ENCODE measurements around the gene LAMC1. TPM values are rescaled to one million over a fixed set of nuclear protein-coding genes. Genes with fewer than 3 reads are reported as not detected.
A peak's percentile ranks its signal among the peaks of the same experiment; 100 is the strongest.
"Not testable (repeated sequence)": the region's sequence is repeated elsewhere in the genome, so short reads cannot be mapped to it uniquely, and the experiment has no call there.

Gene LAMC1
- total RNA-seq, 4 donors from 2014 or later: 58.3 to 124 (median 77.6) TPM

DNA sequence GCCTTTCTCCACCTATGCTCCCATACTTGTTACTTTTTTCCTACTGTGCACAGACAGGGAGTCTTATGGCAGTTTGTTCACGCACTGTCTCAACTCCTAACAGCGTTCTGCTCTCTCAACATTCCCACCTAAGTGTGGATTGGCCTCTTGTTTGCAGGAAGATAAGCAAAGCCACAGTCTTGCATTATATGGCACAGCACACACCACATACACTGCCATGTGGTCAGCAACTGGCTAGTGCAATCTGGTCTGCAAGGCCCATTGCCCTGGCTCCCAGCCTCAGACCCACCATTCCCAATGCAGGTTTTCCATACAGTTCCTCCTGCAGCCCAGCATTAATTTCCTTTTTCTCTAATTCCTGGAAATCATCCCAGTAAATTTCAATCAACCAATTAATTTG is 124.5 kb downstream of the LAMC1 start:
- TF ChIP-seq POLR2A (IDR thresholded peaks at IDR 0.05) (no peak), EP300 (IDR thresholded peaks at IDR 0.05) (no peak), POLR2AphosphoS5 (IDR thresholded peaks at IDR 0.05) (no peak)
- TF ChIP-seq, protein P1, sequence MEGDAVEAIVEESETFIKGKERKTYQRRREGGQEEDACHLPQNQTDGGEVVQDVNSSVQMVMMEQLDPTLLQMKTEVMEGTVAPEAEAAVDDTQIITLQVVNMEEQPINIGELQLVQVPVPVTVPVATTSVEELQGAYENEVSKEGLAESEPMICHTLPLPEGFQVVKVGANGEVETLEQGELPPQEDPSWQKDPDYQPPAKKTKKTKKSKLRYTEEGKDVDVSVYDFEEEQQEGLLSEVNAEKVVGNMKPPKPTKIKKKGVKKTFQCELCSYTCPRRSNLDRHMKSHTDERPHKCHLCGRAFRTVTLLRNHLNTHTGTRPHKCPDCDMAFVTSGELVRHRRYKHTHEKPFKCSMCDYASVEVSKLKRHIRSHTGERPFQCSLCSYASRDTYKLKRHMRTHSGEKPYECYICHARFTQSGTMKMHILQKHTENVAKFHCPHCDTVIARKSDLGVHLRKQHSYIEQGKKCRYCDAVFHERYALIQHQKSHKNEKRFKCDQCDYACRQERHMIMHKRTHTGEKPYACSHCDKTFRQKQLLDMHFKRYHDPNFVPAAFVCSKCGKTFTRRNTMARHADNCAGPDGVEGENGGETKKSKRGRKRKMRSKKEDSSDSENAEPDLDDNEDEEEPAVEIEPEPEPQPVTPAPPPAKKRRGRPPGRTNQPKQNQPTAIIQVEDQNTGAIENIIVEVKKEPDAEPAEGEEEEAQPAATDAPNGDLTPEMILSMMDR (IDR thresholded peaks at IDR 0.05): no peak
- H3K4me1 ChIP-seq: peaks cover 7% of the 10 kb centered on the region

DNA sequence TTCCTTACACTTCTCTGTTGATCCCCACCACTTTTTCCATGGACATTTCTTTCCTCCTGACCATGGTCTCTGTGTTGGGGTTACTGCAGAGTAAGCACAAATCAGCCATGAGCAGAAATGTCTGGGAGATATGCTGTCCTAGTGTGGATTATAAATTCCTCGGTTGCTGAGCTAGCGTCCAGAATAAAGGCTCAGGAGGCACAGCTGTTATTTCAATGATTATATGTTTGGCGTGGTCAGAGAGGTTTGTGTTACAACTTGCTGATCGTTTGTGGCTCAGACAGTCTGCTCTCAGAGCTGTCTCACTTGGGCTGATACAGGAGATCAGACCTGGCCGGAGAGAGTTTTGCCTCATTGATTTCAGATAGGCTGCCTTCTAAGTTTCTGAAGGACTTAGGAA is 125.4 kb downstream of the LAMC1 start:
- no peaks in the 10 kb centered on the region for H3K27me3 ChIP-seq
- H3K4me1 ChIP-seq: peaks cover 7% of the 10 kb centered on the region
- H3K27ac ChIP-seq: peak overlapping the region; percentile 75
- WGBS: 27% methylated on average over 5 of the region's 5 CpGs
- DNase-seq (ENCODE audit: low spot score in 2 of 2): no peak
- no peak overlapping the region for H3K4me3 ChIP-seq
- no peaks in the 10 kb centered on the region for H3K36me3 ChIP-seq
- H3K9me3 ChIP-seq: no peaks in the 10 kb centered on the region
- TF ChIP-seq POLR2AphosphoS5 (IDR thresholded peaks at IDR 0.05) (no peak), EP300 (IDR thresholded peaks at IDR 0.05) (no peak), POLR2A (IDR thresholded peaks at IDR 0.05) (no peak)
- TF ChIP-seq, protein P1 (IDR thresholded peaks at IDR 0.05): no peak

More for the DNA sequence above, 124.5 kb downstream of the LAMC1 start:
- DNase-seq (ENCODE audit: low spot score in 2 of 2): no peak
- WGBS: 76% methylated on average over 2 of the region's 2 CpGs
- no peaks in the 10 kb centered on the region for H3K9me3 ChIP-seq
- peaks cover 6% of the 10 kb centered on the region for H3K36me3 ChIP-seq
- H3K27me3 ChIP-seq: no peaks in the 10 kb centered on the region
- H3K27ac ChIP-seq: peak overlapping the region; percentile 4
- H3K4me3 ChIP-seq: no peak overlapping the region

DNA sequence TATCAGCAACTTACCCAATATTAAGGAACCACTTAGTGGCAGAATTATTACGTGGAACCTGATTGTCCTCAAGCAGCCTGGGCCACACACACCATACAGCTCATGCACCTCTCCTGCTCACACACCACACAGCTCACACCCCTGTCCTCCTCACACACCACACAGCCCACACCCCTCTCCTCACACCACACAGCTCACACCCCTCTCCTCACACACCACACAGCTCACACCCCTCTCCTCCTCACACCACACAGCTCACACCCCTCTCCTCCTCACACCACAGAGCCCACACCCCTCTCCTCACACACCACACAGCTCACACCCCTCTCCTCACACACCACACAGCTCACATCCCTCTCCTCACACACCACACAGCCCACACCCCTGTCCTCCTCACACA is 126.1 kb downstream of the LAMC1 start:
- H3K4me1 ChIP-seq: peaks cover 7% of the 10 kb centered on the region
- WGBS: 58% methylated on average over 1 of the region's 1 CpG
- H3K9me3 ChIP-seq: no peaks in the 10 kb centered on the region

DNA sequence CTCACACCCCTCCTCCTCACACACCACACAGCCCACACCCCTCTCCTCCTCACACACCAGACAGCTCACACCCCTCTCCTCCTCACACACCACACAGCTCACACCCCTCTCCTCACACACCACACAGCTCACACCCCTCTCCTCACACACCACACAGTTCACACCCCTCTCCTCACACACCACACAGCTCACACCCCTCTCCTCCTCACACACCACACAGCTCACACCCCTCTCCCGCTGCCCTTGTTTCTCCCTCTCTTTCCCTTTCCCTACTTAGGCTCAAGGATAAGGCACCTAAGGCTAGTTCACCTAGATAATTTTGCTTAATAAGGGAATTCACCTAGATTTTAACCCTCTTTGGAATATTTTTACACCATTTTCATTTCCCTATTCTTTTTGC is 126.8 kb downstream of the LAMC1 start:
- not testable (repeated sequence) for DNase-seq (ENCODE audit: low spot score in 2 of 2); H3K4me1 ChIP-seq; H3K27me3 ChIP-seq; H3K4me3 ChIP-seq; H3K36me3 ChIP-seq; H3K9me3 ChIP-seq; H3K27ac ChIP-seq
- 84% methylated on average over 1 of the region's 1 CpG for WGBS

More for the DNA sequence above, 126.1 kb downstream of the LAMC1 start:
- no peaks in the 10 kb centered on the region for H3K36me3 ChIP-seq
- no peak for TF ChIP-seq POLR2A (IDR thresholded peaks at IDR 0.05)
- no peak for TF ChIP-seq POLR2AphosphoS5 (IDR thresholded peaks at IDR 0.05)
- TF ChIP-seq EP300 (IDR thresholded peaks at IDR 0.05): no peak
- TF ChIP-seq, protein P1 (IDR thresholded peaks at IDR 0.05): no peak
- DNase-seq (ENCODE audit: low spot score in 2 of 2): no peak
- no peaks in the 10 kb centered on the region for H3K27me3 ChIP-seq
- H3K27ac ChIP-seq: peak overlapping the region; percentile 75
- no peak overlapping the region for H3K4me3 ChIP-seq

DNA sequence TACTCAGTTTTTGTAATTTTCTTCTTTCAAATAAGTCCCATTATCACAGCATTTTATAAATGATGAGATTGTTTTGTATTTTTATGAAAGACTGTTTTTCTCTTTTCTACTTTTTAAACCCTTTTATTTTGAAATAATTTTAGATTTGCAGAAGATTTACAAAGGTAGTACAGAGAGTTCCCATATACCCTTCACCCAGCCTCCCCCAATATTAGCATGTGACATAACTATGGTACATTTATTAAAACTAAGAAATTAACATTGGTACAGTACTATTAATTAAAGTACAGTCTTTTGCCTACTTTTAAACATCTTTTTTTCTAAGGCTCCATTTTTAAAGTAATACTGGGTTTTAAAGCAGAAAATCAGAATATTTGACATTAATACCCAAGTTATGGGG is 127.2 kb downstream of the LAMC1 start:
- Histone ChIP-seq H3K4me3 (no peak overlapping the region), H3K9me3 (no peaks in the 10 kb centered on the region), H3K27me3 (no peaks in the 10 kb centered on the region), H3K27ac (no peak overlapping the region), H3K4me1 (peaks cover 7% of the 10 kb centered on the region), H3K36me3 (no peaks in the 10 kb centered on the region)
- no peak for DNase-seq (ENCODE audit: low spot score in 2 of 2)
- TF ChIP-seq EP300 (IDR thresholded peaks at IDR 0.05) (no peak), POLR2AphosphoS5 (IDR thresholded peaks at IDR 0.05) (no peak), POLR2A (IDR thresholded peaks at IDR 0.05) (no peak)
- TF ChIP-seq, protein P1 (IDR thresholded peaks at IDR 0.05): no peak

DNA sequence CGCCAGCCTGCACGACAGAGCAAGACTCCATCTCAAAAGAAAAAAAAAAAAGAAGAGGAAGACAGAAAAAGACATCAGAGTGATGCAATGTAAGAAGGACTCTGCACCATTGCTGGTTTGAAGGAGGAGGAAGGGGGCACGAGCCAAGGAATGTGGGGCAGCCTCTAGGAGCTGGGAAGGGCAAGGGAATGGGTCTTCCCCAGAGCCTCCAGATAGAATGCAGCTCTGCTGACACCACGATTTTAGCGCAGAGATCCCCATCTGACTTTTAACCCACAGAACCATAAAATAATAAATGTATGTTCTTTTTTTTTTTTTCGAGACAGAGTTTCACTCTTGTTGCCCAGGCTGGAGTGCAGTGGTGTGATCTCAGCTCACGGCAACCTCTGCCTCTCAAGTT is 129.0 kb downstream of the LAMC1 start:
- no peak overlapping the region for H3K4me3 ChIP-seq
- no peaks in the 10 kb centered on the region for H3K27me3 ChIP-seq
- TF ChIP-seq POLR2AphosphoS5 (IDR thresholded peaks at IDR 0.05) (no peak), POLR2A (IDR thresholded peaks at IDR 0.05) (no peak), EP300 (IDR thresholded peaks at IDR 0.05) (no peak)
- TF ChIP-seq, protein P1 (IDR thresholded peaks at IDR 0.05): no peak
- H3K4me1 ChIP-seq: peaks cover 7% of the 10 kb centered on the region
- no peaks in the 10 kb centered on the region for H3K9me3 ChIP-seq
- no peaks in the 10 kb centered on the region for H3K36me3 ChIP-seq
- H3K27ac ChIP-seq: no peak overlapping the region
- DNase-seq (ENCODE audit: low spot score in 2 of 2): no peak
- WGBS: 83% methylated on average over 7 of the region's 7 CpGs
